T-helper 2 cell treated with Interferon-gamma antibody and Interleukin-4, amounts not matched to agents 100 ng/mL and 5 ng/mL, for 36 hours (primary cell): Measurements from ENCODE around the gene CYLD. TPM values are rescaled to one million over a fixed set of nuclear protein-coding genes. Genes with fewer than 3 reads are reported as not detected.

Source experiments
- intact Hi-C: fragments of 100-400 bp; cut with micrococcal nuclease; formaldehyde crosslinking; loops from one replicate; pipeline ENCODE4 v1.15.1; 2023
- total RNA-seq: library from RNA; stranded (reverse); gene quantifications from 2 replicates; pipeline ENCODE4 v1.2.3, GENCODE V29; 2022

CYLD gene
- total RNA-seq, 1 donor from 2014 or later: 268 TPM

DNA sequence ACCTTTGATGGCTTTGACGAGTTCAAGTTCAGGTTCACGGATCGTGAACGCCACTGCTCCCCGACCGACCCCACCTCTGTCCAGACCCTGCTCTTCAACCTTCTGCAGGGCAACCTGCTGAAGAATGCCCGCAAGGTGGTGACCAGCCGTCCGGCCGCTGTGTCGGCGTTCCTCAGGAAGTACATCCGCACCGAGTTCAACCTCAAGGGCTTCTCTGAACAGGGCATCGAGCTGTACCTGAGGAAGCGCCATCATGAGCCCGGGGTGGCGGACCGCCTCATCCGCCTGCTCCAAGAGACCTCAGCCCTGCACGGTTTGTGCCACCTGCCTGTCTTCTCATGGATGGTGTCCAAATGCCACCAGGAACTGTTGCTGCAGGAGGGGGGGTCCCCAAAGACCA is 30.8 kb upstream of the CYLD start:
- intact Hi-C loops: no loop called here

DNA sequence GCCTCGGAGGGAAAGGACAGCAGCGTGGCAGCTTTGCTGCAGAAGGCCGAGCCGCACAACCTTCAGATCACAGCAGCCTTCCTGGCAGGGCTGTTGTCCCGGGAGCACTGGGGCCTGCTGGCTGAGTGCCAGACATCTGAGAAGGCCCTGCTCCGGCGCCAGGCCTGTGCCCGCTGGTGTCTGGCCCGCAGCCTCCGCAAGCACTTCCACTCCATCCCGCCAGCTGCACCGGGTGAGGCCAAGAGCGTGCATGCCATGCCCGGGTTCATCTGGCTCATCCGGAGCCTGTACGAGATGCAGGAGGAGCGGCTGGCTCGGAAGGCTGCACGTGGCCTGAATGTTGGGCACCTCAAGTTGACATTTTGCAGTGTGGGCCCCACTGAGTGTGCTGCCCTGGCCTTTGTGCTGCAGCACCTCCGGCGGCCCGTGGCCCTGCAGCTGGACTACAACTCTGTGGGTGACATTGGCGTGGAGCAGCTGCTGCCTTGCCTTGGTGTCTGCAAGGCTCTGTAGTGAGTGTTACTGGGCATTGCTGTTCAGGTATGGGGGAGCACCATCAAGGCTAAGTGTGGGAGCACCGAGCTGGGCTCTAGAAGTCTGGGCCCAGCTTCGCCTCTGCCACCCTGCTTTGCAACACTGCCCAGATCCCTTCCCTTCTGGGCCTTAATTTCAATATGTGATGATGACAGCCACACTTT is 29.9 kb upstream of the CYLD start:
- intact Hi-C loops: no loop called here

DNA sequence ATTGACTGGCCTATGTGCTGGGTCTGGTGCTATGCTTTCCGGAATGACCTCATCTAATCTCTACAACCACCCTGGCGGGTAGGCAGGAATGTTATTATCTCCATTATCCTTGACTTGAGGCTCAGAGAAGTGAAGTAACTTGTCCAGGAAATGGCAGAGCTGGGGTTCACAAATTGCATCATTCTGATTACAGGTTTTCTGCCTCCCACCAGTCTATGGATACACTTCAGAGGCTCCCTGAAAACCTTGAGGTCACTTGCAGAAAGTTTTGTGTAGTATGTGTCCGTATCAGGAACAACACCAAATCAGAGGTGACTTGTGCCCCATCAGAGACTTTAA is 29.4 kb upstream of the CYLD start:
- intact Hi-C loops: no loop called here

DNA sequence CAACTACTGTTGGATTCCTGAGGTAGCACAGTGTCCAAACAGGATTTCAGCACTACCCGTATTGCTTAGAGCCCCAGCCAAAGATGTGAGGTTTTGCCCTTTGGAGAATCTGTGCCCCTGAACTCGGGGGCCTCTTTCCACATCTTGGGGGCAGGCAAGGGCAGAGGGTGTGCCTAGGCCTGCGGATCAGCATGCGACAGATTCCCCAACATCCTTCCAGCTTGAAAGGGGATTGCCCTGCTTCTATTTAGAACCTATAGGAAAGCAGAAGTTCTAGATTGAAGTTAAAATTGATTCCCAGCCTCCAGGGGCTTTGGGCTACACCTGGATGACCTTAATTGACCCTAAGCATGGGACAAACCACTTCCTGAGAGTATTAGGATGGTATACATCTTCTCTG is 28.9 kb upstream of the CYLD start:
- intact Hi-C loops: no loop called here

DNA sequence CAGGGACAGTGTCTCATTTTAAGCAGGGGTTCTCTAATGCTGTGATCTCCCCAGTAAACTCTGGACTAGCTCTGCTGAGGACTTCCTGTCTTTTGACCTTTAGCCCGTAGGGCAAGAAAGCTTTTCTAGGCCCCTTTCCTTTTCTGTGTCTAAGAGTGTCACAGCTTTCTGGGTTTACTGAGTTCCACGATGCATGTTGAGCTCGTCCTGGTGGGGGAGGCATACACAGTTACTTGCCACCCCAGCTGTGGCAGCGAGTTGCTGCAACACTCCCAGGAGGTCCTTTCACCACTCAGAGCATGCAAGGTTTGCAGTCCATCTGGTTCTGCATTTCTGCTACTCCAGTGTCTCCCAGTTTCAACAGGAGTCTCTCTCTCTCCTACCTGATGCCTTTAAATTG is 24.8 kb upstream of the CYLD start:
- intact Hi-C loops: no loop called here

DNA sequence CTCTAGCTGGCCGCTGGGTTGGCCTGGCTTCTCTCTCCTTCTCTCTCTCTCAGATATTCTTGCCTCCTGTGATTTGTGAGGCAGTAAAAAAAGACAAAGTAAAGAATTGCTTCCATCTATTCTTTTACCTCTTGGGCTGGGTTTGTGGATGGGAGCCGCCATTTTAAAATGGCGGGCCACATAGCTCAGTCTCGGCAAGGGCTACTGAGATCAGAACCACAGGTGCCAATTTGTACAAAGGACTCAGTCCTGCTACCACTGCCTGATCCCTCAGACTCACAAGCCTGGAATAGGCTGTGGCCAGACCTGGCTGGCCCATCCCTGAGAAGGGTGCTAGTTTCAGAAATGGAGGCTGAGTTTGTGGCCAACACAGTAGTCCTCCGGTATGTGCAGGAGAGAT is 24.4 kb upstream of the CYLD start:
- intact Hi-C loops: no loop called here

DNA sequence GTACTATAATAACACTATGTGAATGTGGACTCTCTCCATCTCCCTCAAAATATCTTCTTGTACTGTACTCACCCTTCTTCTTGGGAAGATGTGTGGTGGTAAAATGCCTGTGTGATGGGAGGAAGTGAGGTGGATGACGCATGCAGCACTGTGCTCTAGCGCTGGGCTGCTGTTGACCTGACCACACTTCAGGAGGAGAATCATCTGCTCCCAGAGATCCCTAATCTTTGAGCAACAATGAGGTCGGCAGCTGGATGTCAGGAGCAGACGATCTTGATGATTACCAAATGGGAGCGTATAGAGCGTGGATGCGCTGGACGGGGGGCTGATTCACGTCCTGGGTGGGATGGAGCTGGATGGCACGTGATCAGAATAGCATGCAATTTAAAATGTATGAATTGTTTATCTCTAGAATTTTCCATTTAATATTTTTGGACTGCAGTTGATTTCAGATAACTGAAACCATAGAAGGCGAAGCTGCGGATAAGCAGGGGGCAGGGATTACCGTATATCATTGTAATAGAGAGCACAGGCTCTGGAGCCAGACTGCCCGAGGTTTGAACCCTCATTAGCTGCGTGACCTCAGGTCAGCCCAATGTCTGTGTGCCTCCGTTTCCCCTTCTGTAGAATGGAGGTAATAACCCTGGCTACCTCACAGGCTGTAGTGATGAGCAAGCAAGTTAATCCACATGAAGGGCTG is 23.7 kb upstream of the CYLD start:
- intact Hi-C loops: no loop called here

DNA sequence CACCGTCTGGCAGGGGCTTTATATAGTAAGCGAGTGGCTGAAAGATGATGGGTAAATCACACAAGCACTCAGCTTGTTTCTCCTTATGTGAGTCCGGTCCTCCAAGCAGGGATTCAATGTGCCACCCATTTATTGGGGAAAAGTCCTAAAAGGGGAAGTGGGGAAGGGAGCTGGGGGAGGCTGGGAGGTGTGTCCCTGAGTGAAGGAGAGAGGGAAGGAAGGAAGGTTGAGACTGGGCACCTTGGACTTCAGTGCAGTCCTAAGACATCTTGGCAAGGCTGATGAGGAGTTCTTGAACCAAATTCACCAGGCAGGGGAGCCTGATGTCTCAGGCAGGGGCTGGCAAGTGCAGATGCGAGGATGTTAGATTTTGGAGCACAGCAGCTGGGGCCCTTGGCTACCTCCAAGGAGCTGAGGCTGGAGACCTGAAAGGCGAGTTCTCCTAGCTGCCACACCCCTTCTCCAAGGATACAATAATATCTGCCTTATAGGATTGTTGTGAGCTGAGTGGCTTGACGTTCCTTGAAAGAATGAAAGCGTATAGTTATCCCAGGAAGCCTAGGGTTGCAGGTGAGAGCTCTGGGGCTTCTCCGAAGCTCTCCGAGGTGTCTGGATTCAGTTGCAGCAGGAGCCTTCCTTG is 23.0 kb upstream of the CYLD start:
- intact Hi-C loops: no loop called here

DNA sequence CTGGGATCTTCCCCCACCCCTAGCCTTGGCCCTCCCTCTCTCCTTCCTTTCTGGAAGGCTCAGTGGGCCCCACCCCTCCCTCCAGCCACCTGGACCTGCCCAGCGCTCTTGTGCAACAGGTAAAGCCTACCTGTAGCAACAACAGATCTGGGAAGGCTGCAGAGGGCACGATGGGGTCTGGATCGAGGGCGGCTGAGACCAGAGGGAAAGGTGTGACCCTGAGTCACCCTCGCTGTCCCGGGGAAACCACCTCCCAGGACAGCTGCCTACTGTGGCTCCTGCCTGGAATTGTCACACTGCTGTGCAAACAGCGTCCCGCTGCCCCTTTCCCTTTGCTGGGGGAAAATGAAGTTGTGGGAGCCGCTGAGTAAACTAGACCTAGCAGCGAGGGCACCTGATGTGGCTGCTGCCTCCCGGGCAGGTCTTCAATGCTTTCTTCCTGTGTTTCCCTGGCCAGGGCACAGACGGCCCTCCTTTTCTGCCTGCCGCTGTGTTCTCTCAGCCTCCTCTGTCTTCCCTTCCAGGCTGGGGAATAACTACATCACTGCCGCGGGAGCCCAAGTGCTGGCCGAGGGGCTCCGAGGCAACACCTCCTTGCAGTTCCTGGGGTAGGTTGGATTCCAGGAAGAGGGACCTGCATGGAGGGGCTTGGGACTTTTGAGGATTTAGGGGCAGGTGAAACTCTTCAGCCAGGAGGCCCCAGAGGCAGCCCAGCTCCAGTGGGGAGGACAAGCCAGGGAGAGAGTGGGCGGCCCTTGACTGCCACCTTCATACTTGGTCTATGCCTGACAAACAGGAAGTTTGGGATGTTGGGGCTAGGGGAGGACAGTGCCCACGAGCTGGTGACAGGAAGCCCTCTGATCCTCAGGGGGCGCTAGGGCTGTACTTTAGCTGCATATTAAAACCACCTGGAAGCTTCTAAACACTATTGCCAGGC is 22.2 kb upstream of the CYLD start:
- intact Hi-C loops: no loop called here

DNA sequence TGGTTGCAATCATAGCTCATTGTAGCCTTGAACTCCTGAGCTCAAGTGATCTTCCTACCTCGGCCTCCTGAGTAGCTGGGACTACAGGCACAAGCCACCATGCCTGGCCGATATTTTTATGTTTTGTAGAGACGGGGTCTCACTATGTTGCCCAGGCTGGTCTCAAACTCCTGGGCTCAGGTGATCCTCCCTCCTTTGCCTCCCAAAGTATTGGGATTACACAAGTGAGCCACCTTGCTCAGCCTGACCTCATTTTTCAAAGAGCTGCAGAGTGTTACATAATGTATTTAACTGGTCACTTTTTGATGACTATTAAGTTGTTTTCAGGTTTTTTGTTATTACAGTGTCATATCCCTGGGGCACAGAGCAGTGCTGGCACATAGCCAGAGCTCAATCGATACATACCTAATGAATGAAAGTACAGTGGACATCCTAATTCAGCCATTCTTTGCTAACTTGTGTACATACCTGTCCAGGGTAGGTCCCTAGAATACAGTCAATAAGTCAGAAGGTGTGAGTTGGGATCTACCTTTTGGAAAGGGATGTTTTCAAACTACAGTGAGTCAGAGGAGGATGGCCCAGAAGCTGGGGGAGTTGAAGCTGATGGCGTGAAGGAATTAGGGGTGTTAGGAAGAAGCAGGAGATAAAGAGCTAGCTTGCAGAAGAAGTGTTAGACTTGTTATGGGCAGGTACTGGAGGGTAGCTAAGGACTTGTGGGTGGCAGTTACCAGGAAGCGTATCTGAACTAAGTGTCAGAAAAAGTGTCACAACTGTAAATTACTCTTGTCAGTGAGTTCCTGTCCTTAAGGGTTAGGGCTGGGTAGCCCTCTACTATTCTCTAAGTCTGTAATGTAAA is 20.1 kb upstream of the CYLD start:
- intact Hi-C loops: no loop called here

DNA sequence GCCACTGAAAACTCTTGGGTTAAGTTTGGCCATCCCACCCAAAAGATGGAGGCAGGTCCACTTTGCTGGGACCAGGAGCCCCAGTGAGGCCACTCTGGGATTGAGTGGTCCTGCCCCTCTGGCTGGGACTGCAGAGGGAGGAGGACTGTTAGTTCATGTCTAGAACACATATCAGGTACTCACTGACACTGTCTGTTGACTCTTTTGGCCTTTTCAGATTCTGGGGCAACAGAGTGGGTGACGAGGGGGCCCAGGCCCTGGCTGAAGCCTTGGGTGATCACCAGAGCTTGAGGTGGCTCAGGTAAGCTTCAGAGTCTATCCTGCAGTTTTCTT is 19.5 kb upstream of the CYLD start:
- intact Hi-C loops: no loop called here

DNA sequence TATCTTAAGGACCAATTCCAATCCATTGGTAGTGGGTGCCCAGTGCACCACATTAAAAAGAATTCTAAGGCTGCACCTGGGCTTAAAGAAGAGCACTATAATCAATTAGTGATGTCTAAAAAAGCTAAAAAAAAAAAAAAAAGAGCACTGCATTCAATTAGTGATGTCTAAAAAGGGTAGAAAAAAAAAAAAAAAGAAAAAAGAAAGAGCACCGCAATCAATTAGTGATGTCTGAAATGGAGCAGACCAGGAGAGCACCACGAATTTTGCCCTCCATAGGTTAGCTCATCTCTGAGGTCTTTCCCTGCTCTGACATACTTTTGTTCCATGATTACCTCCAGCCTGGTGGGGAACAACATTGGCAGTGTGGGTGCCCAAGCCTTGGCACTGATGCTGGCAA is 18.9 kb upstream of the CYLD start:
- intact Hi-C loops: no loop called here

DNA sequence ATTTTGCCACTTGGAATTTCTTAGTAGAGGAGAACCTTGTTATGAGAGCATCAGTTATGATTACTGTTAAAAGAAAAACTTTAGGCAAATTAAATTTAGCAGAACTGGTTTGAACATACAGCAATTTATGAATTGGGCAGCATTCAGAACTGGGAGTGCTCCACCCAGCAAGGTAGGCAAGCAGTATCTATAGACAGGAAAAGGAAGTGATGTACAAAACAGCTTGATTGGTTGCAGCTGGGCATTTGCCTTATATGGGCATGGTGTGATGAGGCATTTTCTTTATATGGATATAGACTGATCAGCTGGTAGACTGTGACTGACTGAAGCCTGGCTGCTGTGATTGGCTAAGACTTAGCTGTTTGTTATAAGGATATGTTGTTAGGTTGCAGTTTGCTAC is 17.6 kb upstream of the CYLD start:
- intact Hi-C loops: no loop called here

DNA sequence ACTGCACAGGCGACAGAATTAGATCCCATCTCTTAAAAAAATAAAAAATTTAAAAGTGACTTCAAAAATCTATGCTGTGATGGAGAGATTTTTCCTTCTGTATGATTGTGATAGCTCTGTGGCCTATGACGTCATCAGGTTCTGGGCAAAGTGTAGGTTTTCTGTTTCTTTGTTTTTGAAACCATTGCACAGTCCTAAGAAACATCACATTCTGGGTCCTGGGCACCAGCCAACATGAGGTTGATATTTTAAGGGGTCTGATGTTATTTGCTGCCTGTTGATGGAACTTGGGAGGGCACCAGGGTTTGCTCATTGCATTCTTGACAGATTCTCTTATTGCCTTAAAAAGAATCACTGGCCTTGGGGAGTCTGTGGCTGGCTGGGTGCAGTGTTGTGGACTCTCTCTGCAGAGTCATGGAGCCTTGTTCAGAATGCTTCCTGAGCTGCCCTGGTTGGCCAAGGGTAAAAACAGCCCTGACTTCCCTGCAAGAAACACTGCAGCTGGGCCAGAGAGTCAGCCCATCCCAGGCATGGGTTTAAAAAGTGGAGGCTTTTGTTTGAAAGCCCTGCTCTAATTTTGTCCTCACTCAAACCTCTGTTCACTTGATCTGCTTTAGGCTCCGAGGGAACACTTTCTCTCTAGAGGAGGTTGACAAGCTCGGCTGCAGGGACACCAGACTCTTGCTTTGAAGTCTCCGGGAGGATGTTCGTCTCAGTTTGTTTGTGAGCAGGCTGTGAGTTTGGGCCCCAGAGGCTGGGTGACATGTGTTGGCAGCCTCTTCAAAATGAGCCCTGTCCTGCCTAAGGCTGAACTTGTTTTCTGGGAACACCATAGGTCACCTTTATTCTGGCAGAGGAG is 10.5 kb upstream of the CYLD start:
- intact Hi-C loops: no loop called here

DNA sequence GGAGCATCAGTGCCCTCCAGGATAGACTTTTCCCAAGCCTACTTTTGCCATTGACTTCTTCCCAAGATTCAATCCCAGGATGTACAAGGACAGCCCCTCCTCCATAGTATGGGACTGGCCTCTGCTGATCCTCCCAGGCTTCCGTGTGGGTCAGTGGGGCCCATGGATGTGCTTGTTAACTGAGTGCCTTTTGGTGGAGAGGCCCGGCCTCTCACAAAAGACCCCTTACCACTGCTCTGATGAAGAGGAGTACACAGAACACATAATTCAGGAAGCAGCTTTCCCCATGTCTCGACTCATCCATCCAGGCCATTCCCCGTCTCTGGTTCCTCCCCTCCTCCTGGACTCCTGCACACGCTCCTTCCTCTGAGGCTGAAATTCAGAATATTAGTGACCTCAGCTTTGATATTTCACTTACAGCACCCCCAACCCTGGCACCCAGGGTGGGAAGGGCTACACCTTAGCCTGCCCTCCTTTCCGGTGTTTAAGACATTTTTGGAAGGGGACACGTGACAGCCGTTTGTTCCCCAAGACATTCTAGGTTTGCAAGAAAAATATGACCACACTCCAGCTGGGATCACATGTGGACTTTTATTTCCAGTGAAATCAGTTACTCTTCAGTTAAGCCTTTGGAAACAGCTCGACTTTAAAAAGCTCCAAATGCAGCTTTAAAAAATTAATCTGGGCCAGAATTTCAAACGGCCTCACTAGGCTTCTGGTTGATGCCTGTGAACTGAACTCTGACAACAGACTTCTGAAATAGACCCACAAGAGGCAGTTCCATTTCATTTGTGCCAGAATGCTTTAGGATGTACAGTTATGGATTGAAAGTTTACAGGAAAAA is 9.7 kb upstream of the CYLD start:
- intact Hi-C loops: no loop called here

DNA sequence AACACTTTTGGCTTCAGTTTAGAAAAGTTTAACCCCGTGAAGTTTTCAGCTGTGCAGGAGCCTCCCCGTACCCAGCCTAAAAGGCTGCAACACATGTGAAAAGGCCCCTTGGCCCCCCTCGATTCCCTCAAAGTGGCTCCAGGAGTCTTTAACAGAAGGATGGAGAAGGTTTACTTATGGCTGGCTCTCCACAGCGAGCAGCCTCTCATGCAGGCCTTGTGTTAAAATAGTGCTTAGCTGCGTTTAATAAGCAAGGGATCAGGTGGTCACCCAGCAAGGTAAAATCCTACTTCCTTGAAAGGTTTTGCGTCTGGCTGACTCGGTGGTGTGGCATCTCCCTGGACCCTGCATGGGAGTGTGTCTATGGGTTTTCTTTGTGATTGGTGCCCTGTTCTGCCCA is 8.4 kb upstream of the CYLD start:
- intact Hi-C loops: no loop called here

DNA sequence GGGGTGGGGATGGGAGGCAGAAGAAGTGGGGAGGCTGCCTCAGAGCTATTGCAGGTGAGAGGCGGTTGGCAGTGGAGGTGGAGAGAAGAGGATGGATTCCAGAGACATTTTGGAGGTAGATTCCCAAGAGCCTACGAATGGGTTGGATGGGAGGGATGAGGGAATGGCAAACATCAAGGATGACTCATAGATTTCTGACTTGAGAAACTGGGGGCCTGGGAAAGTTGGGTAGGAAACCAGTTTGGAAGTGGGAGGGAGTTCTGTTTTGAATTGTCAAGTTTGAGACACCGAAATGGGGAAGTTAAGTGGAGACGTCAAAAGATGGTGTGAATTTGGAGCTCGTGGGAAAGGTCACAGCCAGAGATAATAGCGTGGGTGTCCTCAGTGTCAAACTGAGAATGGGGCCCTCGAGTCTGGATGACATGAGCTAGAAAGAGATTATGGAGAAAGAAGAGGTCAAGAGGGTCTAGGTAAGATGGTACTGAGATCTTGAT is 6.2 kb upstream of the CYLD start:
- intact Hi-C loops: no loop called here

DNA sequence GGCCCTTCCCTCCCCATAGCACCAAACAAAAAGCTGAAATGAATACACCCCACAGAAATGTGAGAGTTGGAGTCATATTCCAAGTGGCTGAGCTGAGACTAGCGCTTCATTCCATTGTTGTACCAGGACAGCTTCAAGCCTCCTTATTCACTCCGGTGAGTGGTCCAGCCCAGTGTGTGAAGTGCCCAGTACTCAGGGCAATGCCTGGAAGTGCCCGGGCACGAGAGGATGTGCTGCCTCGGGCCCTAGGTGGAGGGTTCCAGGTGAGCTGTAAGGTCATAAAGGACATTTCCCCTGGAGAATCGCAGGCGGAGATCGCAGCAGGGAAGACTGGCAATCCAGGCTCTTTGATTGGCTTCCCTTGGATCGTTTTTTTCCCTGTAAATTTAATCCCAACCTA is 5.4 kb upstream of the CYLD start:
- intact Hi-C loops: no loop called here

DNA sequence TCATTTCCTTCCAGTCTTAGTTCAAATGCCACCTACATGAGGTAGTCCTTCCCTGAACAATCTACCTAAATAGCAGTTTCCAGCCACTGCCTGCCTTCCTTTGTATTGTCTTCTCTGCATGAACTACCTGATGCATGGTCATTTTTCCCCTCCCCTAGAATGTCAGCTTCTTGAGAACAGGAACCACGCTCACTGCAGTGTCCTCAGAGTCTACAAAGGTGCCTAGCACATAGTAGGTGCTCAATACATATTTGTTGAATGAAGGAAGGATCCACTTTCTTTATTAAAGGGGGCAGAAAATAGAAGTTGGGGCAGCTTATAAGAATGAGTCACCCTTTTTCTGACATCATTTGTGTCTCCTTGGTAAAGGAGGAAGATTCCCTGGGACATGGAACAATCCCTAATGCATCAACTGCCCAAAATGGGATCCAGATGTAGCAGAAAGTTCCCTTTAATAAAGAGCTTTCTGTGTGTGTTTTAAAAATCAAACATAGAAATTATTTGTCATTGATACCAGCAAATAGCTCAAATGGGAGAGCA is 4.4 kb upstream of the CYLD start:
- intact Hi-C loops: no loop called here
